T-helper 2 cell (primary cell): ENCODE results near the gene UBA1.
A peak's percentile ranks its signal among the peaks of the same experiment; 100 is the strongest.
"Not testable (repeated sequence)": the region's sequence is repeated elsewhere in the genome, so short reads cannot be mapped to it uniquely, and the experiment has no call there.

ENCODE experiments used
- DNase-seq, 5 experiments: peaks; one replicate each; pipeline versions ENCODE4 v3.0.0 to v3.0.0-alpha.2; 2012 to 2022

Gene UBA1

DNA sequence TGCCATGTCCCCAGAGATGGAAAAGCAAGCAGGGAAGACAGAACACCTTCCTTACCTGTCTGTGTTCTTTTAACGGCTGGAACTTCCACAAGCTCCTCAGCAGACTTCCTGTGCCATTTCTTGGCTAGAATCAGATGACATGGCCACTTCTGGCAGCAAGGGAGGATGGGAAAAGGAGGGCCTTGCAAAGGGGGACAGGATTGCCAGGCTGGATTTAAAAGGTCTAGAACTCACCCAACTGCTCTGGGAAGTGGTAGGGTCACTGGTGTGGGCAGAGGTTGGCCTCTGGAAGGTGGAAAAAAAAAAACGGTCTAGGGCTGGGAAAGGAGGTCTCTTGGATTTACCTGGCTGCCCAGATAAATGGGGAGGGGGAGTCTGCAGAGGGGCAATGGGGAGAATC lies 37.5 kb downstream of the UBA1 start:
- DNase-seq, result no peak

- no peak for DNase-seq
These were observed 38.7 kb downstream of the UBA1 start for GRCh38 chrX:47232197-47232802.

GRCh38 chrX:47232803-47233332 lies 39.2 kb downstream of the UBA1 start, which contains the start of gene USP11:
TSS of gene USP11 (plus strand) at chrX:47233009. CDS start at chrX:47233044, 35 bp downstream.
- DNase-seq, result peak in 3 of 5 experiments; percentile 28 to 74 (median 52)

DNA sequence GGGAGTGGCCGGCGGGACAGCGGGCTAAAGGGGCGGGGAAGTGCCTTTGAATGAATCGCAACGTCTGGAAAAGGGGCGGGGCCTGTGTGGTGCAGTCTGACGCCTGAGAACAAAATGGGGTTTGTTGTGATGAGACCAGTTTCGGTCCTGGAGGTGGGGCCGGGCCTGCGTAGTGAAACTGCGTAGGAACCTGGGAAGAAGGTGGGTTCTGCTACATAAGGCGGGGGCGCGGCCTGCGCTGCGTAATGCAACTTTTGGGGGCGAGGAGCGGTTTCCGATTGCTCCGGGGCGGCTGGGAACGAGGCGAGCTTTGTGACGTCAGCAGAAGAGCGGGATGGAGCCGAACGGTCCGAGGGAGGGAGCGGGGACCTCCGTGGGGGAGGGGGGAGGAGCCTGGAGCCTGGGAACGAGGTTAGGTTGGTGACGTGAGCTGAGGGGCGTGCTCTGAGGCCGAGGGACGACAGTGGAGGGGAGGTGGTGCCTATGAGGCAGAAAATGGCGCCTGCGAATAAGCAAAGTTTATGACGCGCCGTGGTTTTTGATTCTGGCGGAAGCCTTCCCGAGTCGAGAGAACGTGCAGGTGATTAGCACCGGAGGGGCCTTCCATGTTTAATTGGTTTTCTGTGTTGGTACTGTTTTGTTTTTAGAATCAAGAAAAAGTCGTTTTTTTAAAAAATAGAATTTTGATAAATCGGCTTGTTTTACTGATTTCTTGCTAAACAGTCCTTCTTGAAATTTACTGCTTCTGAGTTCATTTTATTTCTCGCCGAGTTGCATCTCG lies 39.9 kb downstream of the UBA1 start:
- DNase-seq, result peak; percentile 79 to 98 (median 92)

GRCh38 chrX:47234583-47234982 lies 41.0 kb downstream of the UBA1 start:
- DNase-seq, result no peak

DNA sequence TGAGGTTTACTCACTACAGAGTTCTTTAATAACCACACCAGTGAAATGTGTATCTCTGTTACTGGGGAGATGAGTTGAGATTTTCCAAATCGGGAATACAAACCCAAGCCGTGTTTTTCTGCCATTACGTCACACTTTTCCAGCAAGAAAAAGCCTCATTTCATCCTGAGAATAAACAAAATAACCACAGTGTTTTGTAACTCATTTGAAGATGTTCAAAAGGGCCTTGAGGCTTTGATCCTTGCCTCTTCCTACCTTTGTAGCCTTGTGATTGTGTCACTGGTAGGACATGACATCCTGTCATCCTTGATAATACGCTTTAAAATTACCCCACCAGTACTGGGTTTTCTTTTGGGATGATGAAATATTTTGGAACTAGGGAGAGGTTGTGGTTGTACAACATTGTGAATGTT lies 42.1 kb downstream of the UBA1 start:
- DNase-seq, result no peak

DNA sequence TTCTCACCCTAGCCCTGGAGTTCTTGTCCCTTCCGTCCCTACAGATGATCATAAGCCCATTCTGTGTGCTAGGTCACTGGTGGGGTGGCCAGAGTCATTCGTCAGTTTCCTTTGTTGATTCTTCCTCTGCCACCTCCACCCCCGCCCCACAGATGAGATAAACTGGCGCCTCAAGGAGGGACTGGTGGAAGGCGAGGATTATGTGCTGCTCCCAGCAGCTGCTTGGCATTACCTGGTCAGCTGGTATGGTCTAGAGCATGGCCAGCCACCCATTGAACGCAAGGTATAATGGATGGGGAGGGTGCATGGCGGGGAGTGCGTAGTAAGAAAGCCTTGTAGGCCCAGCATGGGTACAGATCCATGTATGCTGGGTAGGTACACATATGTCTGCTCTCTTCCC lies 45.6 kb downstream of the UBA1 start:
- no peak for DNase-seq

DNA sequence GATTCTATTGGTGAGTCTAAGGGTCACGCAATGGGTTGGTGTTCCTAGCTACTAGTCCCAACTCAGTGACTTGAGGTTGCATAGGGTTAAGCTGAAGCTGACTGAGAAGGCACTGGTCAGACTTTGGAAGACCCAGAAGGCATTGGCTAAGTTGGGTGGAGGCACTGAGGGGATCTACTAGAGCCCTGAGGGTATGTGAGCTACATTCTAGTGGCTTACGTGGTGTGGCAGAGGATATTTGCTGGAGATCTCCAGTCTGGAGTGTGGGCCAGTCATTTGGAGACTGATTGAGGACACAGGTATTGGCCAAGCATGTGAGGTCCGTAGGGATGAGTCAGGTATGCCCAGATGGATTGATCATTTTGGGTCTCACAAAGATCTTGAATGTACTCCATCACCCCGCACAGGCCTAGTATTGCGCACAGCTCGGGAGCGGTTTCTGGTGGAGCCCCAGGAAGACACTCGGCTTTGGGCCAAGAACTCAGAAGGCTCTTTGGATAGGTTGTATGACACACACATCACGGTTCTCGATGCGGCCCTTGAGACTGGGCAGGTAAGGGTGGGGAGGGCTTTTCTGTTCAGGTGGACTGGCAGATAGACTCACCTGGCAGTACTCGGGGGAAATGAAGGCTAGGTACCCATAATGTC lies 46.4 kb downstream of the UBA1 start:
- DNase-seq, result no peak

DNA sequence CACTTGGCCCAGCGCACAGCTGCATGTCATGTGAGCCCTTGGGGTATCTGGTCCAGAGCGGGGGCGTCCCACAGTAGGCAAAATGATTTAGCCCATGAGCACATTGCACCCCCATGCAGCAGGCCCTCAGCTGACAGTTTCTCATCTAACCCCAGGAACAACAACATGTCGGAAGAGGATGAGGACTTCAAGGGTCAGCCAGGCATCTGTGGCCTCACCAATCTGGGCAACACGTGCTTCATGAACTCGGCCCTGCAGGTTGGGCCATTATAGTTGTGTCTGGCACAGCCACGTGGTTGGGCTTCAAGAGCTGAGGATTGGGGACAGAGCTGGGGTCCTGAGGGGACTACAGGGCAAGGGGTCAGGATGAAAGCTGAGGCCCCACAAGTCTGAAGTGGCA lies 47.0 kb downstream of the UBA1 start:
- DNase-seq, result no peak

GRCh38 chrX:47241201-47242011 lies 47.8 kb downstream of the UBA1 start:
- DNase-seq, result no peak

- DNase-seq, result no peak
These were observed 48.7 kb downstream of the UBA1 start for GRCh38 chrX:47242321-47242720.

- no peak for DNase-seq
These were observed 49.7 kb downstream of the UBA1 start for GRCh38 chrX:47243351-47243750.

- no peak for DNase-seq
These were observed 51.0 kb downstream of the UBA1 start for GRCh38 chrX:47244676-47245075.

- DNase-seq, result no peak
These were observed 51.5 kb downstream of the UBA1 start for GRCh38 chrX:47245156-47245555.

- DNase-seq, result no peak
These were observed 53.8 kb downstream of the UBA1 start for GRCh38 chrX:47247206-47247998.

- DNase-seq, result no peak
These were observed 54.3 kb downstream of the UBA1 start for GRCh38 chrX:47247999-47248320.

DNA sequence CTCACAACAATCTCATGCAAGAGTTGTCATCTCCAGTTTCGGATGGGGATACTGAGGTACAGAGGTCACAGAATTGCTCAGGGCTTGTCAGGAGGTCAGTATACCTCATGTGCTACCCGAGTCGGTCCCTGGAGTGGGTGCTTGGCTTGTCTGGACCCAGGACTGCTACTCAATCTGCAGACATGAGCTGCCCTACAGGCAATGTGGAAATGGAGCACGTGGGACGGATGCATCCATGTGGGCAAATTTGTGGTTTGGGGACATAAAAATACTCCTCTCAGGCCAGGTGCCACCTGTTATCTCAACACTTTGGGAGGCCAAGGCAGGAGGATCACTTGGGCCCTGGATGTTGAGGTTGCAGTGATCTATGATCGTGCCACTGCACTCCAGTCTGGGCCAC lies 54.9 kb downstream of the UBA1 start:
- DNase-seq, result no peak

DNA sequence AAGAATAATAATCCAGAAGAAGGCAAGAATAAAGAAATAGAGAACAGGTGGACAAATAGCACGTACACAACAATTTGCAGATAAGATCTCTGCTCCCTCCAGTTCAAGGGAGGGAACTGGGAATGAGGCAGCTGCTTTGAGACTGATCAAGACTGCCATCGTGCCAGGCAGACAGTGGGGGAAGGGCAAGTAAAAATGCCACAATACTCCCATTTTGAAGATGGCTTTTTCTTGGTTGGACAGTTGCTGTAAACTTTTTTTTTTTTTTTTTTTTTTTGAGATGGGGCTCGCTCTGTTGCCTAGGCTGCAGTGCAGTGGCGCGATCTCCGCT lies 56.4 kb downstream of the UBA1 start:
- no peak for DNase-seq

GRCh38 chrX:47257620-47258019 lies 64.0 kb downstream of the UBA1 start:
- not testable (repeated sequence) for DNase-seq
